HEK293T (cell line): ENCODE results near the gene CDK17.
A peak's percentile ranks its signal among the peaks of the same experiment; 100 is the strongest.

Experiments
- CTCF ChIA-PET: fragments of 350-600 bp; formaldehyde crosslinking; extraction: SDS; loops from one replicate; lab custom pipeline; 2021; ENCODE audit warnings: antibody characterized with exemption, inconsistent platforms; lab: Yijun Ruan, JAX
- POLR2A ChIA-PET: fragments of 350-600 bp; formaldehyde crosslinking; extraction: SDS; loops from one replicate; lab custom pipeline; 2020; ENCODE audit warnings: antibody characterized with exemption, inconsistent platforms; lab: Yijun Ruan, JAX
- DNase-seq: peaks from one replicate; pipeline ENCODE4 v3.0.0; 2012; ENCODE audit warnings: mixed read lengths; ENCODE audit errors: extremely low spot score
- ARNT ChIP-seq: fragments of 450-650 bp; IDR thresholded peaks from 2 replicates; pipeline ENCODE4 v1.6.1; 2017; ENCODE audit warnings: mild to moderate bottlenecking
- BHLHE40 ChIP-seq: fragments of 450-650 bp; IDR thresholded peaks from 2 replicates; pipeline ENCODE4 v1.6.1; 2016; ENCODE audit warnings: mild to moderate bottlenecking, moderate library complexity, borderline replicate concordance
- CTBP1 ChIP-seq: fragments of 450-650 bp; IDR thresholded peaks from 2 replicates; pipeline ENCODE4 v1.6.1; 2016; ENCODE audit warnings: borderline replicate concordance
- ELF4 ChIP-seq: fragments of 450-650 bp; IDR thresholded peaks from 2 replicates; pipeline ENCODE4 v1.6.1; 2017; ENCODE audit warnings: antibody characterized with exemption
- FOXA1 ChIP-seq: fragments of 450-650 bp; IDR thresholded peaks from 2 replicates; pipeline ENCODE4 v1.6.1; 2016; ENCODE audit warnings: mild to moderate bottlenecking
- FOXK2 ChIP-seq: fragments of 450-650 bp; IDR thresholded peaks from 2 replicates; pipeline ENCODE4 v1.6.1; 2016; ENCODE audit warnings: mild to moderate bottlenecking
- FOXM1 ChIP-seq: fragments of 450-650 bp; IDR thresholded peaks from 2 replicates; pipeline ENCODE4 v1.6.1; 2017; ENCODE audit warnings: mild to moderate bottlenecking, borderline replicate concordance
- HDGF ChIP-seq: fragments of 450-650 bp; IDR thresholded peaks from 2 replicates; pipeline ENCODE4 v1.6.1; 2017; ENCODE audit warnings: antibody characterized with exemption, borderline replicate concordance
- L3MBTL2 ChIP-seq: fragments of 450-650 bp; conservative IDR thresholded peaks from 2 replicates; pipeline ENCODE4 v1.6.1; 2016; ENCODE audit warnings: mild to moderate bottlenecking
- LEF1 ChIP-seq: fragments of 450-650 bp; IDR thresholded peaks from 2 replicates; pipeline ENCODE4 v1.6.1; 2017; ENCODE audit warnings: mild to moderate bottlenecking, borderline replicate concordance
- NFRKB ChIP-seq: fragments of 450-650 bp; IDR thresholded peaks from 2 replicates; pipeline ENCODE4 v1.6.1; 2016; ENCODE audit warnings: mild to moderate bottlenecking, moderate library complexity
- PKNOX1 ChIP-seq: fragments of 450-650 bp; IDR thresholded peaks from 2 replicates; pipeline ENCODE4 v1.6.1; 2016
- SP1 ChIP-seq: fragments of 450-650 bp; IDR thresholded peaks from 2 replicates; pipeline ENCODE4 v1.6.1; 2017
- SUZ12 ChIP-seq: fragments of 450-650 bp; IDR thresholded peaks from 2 replicates; pipeline ENCODE4 v1.6.1; 2016; ENCODE audit warnings: mild to moderate bottlenecking
- TARDBP ChIP-seq: fragments of 450-650 bp; IDR thresholded peaks from 2 replicates; pipeline ENCODE4 v1.6.1; 2016
- ZNF384 ChIP-seq: fragments of 450-650 bp; IDR thresholded peaks from 2 replicates; pipeline ENCODE4 v1.6.1; 2016

CDK17 gene

GRCh38 chr12:96399919-96400630, at the start of gene CDK17:
Gene CDK17, minus strand, starts transcription at chr12:96400439. Its CDS starts 65,603 bp downstream, at chr12:96334836.
- CTCF ChIA-PET = interaction anchor here (1.5 kb wide), 1 partner anchor 24 kb away, joined by 3 read pairs; no protein-coding TSS in a partner anchor
- peak; percentile 86 for DNase-seq
- POLR2A ChIA-PET = interaction anchor here (0.7 to 2.0 kb wide), 5 partner anchors 26 to 201 kb away, joined by 3 to 7 read pairs (median 3); no protein-coding TSS in a partner anchor
- no peak for TF ChIP-seq LEF1
- TF ChIP-seq SUZ12 = no peak
- TF ChIP-seq FOXA1 = no peak
- no peak for TF ChIP-seq FOXM1
- TF ChIP-seq SP1 = no peak
- TF ChIP-seq NFRKB = no peak
- TF ChIP-seq ELF4 = no peak

- TF ChIP-seq ELF4 = no peak
- DNase-seq = no peak
- CTCF ChIA-PET = no interaction called here
- POLR2A ChIA-PET = no interaction called here
Observed at GRCh38 chr12:96448300-96448699, 48.1 kb upstream of the CDK17 start.

GRCh38 chr12:96447256-96447655, 47.0 kb upstream of the CDK17 start:
- CTCF ChIA-PET = no interaction called here
- TF ChIP-seq CTBP1 = no peak
- no peak for TF ChIP-seq ELF4
- DNase-seq = no peak
- POLR2A ChIA-PET = no interaction called here

GRCh38 chr12:96445691-96446583, 45.7 kb upstream of the CDK17 start:
- POLR2A ChIA-PET = no interaction called here
- CTCF ChIA-PET = interaction anchor here (0.6 kb wide), 1 partner anchor 1155 kb away, joined by 3 read pairs; no protein-coding TSS in a partner anchor
- no peak for DNase-seq
- TF ChIP-seq TARDBP (no peak), HDGF (no peak), PKNOX1 (no peak), CTBP1 (no peak), LEF1 (no peak), FOXK2 (no peak), SP1 (no peak), ELF4 (no peak), BHLHE40 (no peak), SUZ12 (no peak), ARNT (no peak), FOXM1 (no peak), ZNF384 (no peak), NFRKB (no peak)

- DNase-seq = no peak
- POLR2A ChIA-PET = no interaction called here
- CTCF ChIA-PET = no interaction called here
- no peak for TF ChIP-seq SP1
- TF ChIP-seq HDGF = no peak
Observed at GRCh38 chr12:96444399-96444798, 44.2 kb upstream of the CDK17 start.

- TF ChIP-seq LEF1 (no peak), ELF4 (no peak), ZNF384 (no peak), HDGF (no peak), NFRKB (no peak)
- ChIA-PET CTCF (no interaction called here), POLR2A (no interaction called here)
- DNase-seq = no peak
Observed at GRCh38 chr12:96442906-96443305, 42.7 kb upstream of the CDK17 start.

- ChIA-PET CTCF (no interaction called here), POLR2A (no interaction called here)
Observed at GRCh38 chr12:96441816-96442215, 41.6 kb upstream of the CDK17 start.

More at GRCh38 chr12:96441816-96442215, 41.6 kb upstream of the CDK17 start:
- no peak for DNase-seq
- TF ChIP-seq PKNOX1 = no peak
- no peak for TF ChIP-seq CTBP1
- no peak for TF ChIP-seq FOXA1
- no peak for TF ChIP-seq HDGF
- no peak for TF ChIP-seq ARNT
- TF ChIP-seq ELF4 = no peak
- TF ChIP-seq L3MBTL2 = no peak
- no peak for TF ChIP-seq BHLHE40
- no peak for TF ChIP-seq LEF1
- TF ChIP-seq FOXK2 = no peak
- no peak for TF ChIP-seq TARDBP
- no peak for TF ChIP-seq NFRKB
- TF ChIP-seq ZNF384 = no peak
- no peak for TF ChIP-seq SUZ12
- no peak for TF ChIP-seq SP1
